ENCODE measurements around the gene SASH3. TPM values are rescaled to one million over a fixed set of nuclear protein-coding genes. Genes with fewer than 3 reads are reported as not detected.

The SASH3 gene
- total RNA-seq, 1 experiment from 2014 or later: not detected

DNA sequence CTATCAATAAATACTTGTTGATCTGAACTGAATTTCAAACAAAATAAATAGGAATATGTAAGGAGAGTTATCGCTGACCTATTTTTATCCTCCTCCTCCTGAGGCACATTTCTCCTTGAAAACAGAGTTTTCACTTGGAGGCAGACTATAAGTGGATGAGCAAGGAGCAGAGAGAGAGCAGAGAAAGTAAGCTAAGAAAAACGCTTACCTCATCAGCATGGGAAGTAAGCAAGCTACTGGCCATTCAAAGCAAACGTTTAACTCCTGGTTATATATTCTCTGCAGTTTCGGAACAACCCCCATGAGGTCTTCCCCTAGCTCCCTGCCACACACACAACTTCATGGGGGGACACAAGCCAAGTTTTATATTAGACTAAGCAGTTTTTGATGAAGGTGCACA, 50.7 kb downstream of the SASH3 start:
- no peaks in the 10 kb centered on the region for H3K4me1 ChIP-seq (ENCODE audit: insufficient read depth, low read length)
- H3K9ac ChIP-seq (ENCODE audit: low read length): no peak overlapping the region
- no peaks in the 10 kb centered on the region for H4K20me1 ChIP-seq (ENCODE audit: low read length)
- ChIA-PET POLR2A (ENCODE audit: unreplicated experiment) (no interaction called here), CTCF (no interaction called here)
- no peaks in the 10 kb centered on the region for H3K9me2 ChIP-seq (replicated peaks; ENCODE audit: low read length)
- no TSS peak for BruUV-seq (replicated peaks)
- H2AFZ ChIP-seq (ENCODE audit: low read length): no peak overlapping the region
- no peak overlapping the region for H3K27ac ChIP-seq (ENCODE audit: low read length)
- no peak overlapping the region for H3K4me3 ChIP-seq (ENCODE audit: low read length)
- intact Hi-C loops (cut with micrococcal nuclease): no loop called here
- H3F3A ChIP-seq (ENCODE audit: low read length, unreplicated experiment): no peaks in the 10 kb centered on the region
- H3K79me2 ChIP-seq (ENCODE audit: low read length): 0 out of 2 replicates have a peak, but pooled peaks cover 9% of the 10 kb centered on the region
- H3K36me3 ChIP-seq (ENCODE audit: low read depth, low read length): no peaks in the 10 kb centered on the region
- TF ChIP-seq EZH2phosphoT487 (IDR thresholded peaks at IDR 0.05; ENCODE audit: borderline replicate concordance, low read length) (no peak), EZH2 (IDR thresholded peaks at IDR 0.05; ENCODE audit: low read length, unreplicated experiment) (no peak)
- TF ChIP-seq, protein P1, sequence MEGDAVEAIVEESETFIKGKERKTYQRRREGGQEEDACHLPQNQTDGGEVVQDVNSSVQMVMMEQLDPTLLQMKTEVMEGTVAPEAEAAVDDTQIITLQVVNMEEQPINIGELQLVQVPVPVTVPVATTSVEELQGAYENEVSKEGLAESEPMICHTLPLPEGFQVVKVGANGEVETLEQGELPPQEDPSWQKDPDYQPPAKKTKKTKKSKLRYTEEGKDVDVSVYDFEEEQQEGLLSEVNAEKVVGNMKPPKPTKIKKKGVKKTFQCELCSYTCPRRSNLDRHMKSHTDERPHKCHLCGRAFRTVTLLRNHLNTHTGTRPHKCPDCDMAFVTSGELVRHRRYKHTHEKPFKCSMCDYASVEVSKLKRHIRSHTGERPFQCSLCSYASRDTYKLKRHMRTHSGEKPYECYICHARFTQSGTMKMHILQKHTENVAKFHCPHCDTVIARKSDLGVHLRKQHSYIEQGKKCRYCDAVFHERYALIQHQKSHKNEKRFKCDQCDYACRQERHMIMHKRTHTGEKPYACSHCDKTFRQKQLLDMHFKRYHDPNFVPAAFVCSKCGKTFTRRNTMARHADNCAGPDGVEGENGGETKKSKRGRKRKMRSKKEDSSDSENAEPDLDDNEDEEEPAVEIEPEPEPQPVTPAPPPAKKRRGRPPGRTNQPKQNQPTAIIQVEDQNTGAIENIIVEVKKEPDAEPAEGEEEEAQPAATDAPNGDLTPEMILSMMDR (conservative IDR thresholded peaks at IDR 0.05; ENCODE audit: low read depth, low read length): no peak
- ATAC-seq: no peak
- no peak for DNase-seq
- H3K4me2 ChIP-seq (ENCODE audit: low read length): no peak overlapping the region
- H3K27me3 ChIP-seq (ENCODE audit: low read length): no peaks in the 10 kb centered on the region
- no peaks in the 10 kb centered on the region for H3K9me3 ChIP-seq (ENCODE audit: low read length)

DNA sequence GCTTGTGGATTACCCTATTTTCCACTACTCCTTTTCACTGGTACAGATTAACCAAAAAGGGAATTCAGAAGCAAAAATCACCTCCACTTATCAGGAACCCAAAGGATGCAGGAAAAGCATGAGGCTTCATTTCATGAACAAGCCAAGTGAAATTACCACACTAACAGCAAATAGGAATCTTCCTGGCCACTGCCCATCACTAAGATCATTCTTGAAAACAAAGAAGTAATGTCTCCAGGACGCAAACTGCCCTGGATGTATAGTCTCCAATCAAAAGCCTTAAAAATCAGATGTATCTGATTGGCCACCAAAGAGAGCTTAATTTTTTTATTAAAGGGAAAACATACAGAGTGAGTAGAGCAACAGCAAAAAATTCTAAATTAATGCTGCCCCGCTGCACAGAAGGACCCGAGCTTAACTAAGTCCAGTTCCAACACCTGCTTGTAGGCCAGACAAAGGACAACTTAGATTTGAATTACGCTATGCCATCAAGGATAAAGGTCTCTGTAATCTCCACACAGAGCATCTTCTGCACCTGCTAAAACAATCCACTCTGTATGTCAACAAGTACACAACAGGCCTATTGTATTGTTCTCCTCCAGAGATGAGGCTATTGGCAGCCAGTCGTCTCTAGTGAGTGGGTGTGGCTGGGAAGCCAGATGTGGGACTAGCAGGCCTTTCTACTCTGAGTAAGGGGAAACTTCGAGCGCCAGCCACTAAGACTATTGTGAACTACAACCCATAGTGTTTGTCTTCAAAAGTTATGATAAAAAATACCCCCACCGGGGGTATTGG, 51.5 kb downstream of the SASH3 start:
- Histone ChIP-seq H3K9me3 (ENCODE audit: low read length) (no peaks in the 10 kb centered on the region), H3K79me2 (ENCODE audit: low read length) (0 out of 2 replicates have a peak, but pooled peaks cover 9% of the 10 kb centered on the region), H3K9me2 (replicated peaks; ENCODE audit: low read length) (no peaks in the 10 kb centered on the region), H3K27me3 (ENCODE audit: low read length) (no peaks in the 10 kb centered on the region), H3K4me2 (ENCODE audit: low read length) (no peak overlapping the region), H3F3A (ENCODE audit: low read length, unreplicated experiment) (no peaks in the 10 kb centered on the region), H2AFZ (ENCODE audit: low read length) (no peak overlapping the region), H3K27ac (ENCODE audit: low read length) (no peak overlapping the region), H4K20me1 (ENCODE audit: low read length) (no peaks in the 10 kb centered on the region), H3K4me3 (ENCODE audit: low read length) (no peak overlapping the region), H3K9ac (ENCODE audit: low read length) (no peak overlapping the region), H3K4me1 (ENCODE audit: insufficient read depth, low read length) (no peaks in the 10 kb centered on the region), H3K36me3 (ENCODE audit: low read depth, low read length) (no peaks in the 10 kb centered on the region)
- ATAC-seq (no peak; the same call in 1 of the 2 replicates), DNase-seq (no peak)
- intact Hi-C loops (cut with micrococcal nuclease): no loop called here
- ChIA-PET POLR2A (ENCODE audit: unreplicated experiment) (interaction anchor here (0.7 kb wide), 1 partner anchor 440 kb away, joined by 4 read pairs; no protein-coding TSS in a partner anchor), CTCF (no interaction called here)
- TF ChIP-seq, protein P1 (conservative IDR thresholded peaks at IDR 0.05; ENCODE audit: low read depth, low read length): no peak
- TF ChIP-seq EZH2 (IDR thresholded peaks at IDR 0.05; ENCODE audit: low read length, unreplicated experiment) (no peak), EZH2phosphoT487 (IDR thresholded peaks at IDR 0.05; ENCODE audit: borderline replicate concordance, low read length) (no peak)
- BruUV-seq (replicated peaks): no TSS peak
